Measurements from ENCODE around the gene GNG13. TPM values are rescaled to one million over a fixed set of nuclear protein-coding genes. Genes with fewer than 3 reads are reported as not detected.

The GNG13 gene
- total RNA-seq, 1 donor from 2014 or later: not detected

GRCh38 chr16:802914-803753 is 2.6 kb upstream of the GNG13 start:
- H3K27ac Mint-ChIP-seq (ENCODE audit: unreplicated experiment): no peak overlapping the region
- peaks cover 6% of the 10 kb centered on the region for H4K20me1 ChIP-seq (ENCODE audit: insufficient read depth, low read length)
- H3K4me3 Mint-ChIP-seq (ENCODE audit: unreplicated experiment): no peak overlapping the region
- H3K4me1 ChIP-seq (ENCODE audit: insufficient read depth, low read length): peaks cover 4% of the 10 kb centered on the region
- no peak for TF ChIP-seq EZH2 (IDR thresholded peaks at IDR 0.05; ENCODE audit: insufficient read depth, low read length)
- TF ChIP-seq, protein P1, sequence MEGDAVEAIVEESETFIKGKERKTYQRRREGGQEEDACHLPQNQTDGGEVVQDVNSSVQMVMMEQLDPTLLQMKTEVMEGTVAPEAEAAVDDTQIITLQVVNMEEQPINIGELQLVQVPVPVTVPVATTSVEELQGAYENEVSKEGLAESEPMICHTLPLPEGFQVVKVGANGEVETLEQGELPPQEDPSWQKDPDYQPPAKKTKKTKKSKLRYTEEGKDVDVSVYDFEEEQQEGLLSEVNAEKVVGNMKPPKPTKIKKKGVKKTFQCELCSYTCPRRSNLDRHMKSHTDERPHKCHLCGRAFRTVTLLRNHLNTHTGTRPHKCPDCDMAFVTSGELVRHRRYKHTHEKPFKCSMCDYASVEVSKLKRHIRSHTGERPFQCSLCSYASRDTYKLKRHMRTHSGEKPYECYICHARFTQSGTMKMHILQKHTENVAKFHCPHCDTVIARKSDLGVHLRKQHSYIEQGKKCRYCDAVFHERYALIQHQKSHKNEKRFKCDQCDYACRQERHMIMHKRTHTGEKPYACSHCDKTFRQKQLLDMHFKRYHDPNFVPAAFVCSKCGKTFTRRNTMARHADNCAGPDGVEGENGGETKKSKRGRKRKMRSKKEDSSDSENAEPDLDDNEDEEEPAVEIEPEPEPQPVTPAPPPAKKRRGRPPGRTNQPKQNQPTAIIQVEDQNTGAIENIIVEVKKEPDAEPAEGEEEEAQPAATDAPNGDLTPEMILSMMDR (IDR thresholded peaks at IDR 0.05; ENCODE audit: insufficient read depth, low read depth, low read length): no peak
- H3K36me3 ChIP-seq (ENCODE audit: insufficient read depth, low read length): no peaks in the 10 kb centered on the region
- no peak overlapping the region for H3K4me3 ChIP-seq (ENCODE audit: insufficient read depth, low read depth, low read length)
- peaks cover 19% of the 10 kb centered on the region for H3K27me3 ChIP-seq (ENCODE audit: insufficient read depth, low read length)
- no peaks in the 10 kb centered on the region for H3K4me1 Mint-ChIP-seq (ENCODE audit: low read depth, unreplicated experiment)
- no peaks in the 10 kb centered on the region for H3K9me3 ChIP-seq (ENCODE audit: insufficient read depth, low read depth, low read length)
- H3K27ac ChIP-seq (ENCODE audit: low read depth, low read length): no peak overlapping the region
- H3K4me2 ChIP-seq (ENCODE audit: low read length): no peak overlapping the region
- no peaks in the 10 kb centered on the region for H3K36me3 Mint-ChIP-seq (ENCODE audit: low read depth, unreplicated experiment)
- no peaks in the 10 kb centered on the region for H3K9me3 Mint-ChIP-seq (ENCODE audit: unreplicated experiment)
- no peak for FAIRE-seq
- no peaks in the 10 kb centered on the region for H3K79me2 ChIP-seq (ENCODE audit: insufficient read depth, low read length)
- H3K27me3 Mint-ChIP-seq (ENCODE audit: low read depth, unreplicated experiment): no peaks in the 10 kb centered on the region
- H3K9ac ChIP-seq (ENCODE audit: low read length): no peak overlapping the region
- H2AFZ ChIP-seq (ENCODE audit: low read depth, low read length): no peak overlapping the region
- no peak for DNase-seq (ENCODE audit: low read depth)

GRCh38 chr16:802461-802860 is 1.9 kb upstream of the GNG13 start:
- Histone ChIP-seq H3K27me3 (ENCODE audit: insufficient read depth, low read length) (peaks cover 19% of the 10 kb centered on the region), H3K9me3 (ENCODE audit: insufficient read depth, low read depth, low read length) (no peaks in the 10 kb centered on the region), H2AFZ (ENCODE audit: low read depth, low read length) (no peak overlapping the region), H3K27ac (ENCODE audit: low read depth, low read length) (no peak overlapping the region), H3K9ac (ENCODE audit: low read length) (no peak overlapping the region), H3K79me2 (ENCODE audit: insufficient read depth, low read length) (no peaks in the 10 kb centered on the region), H3K36me3 (ENCODE audit: insufficient read depth, low read length) (no peaks in the 10 kb centered on the region), H3K4me3 (ENCODE audit: insufficient read depth, low read depth, low read length) (no peak overlapping the region), H4K20me1 (ENCODE audit: insufficient read depth, low read length) (peaks cover 6% of the 10 kb centered on the region), H3K4me1 (ENCODE audit: insufficient read depth, low read length) (no peaks in the 10 kb centered on the region), H3K4me2 (ENCODE audit: low read length) (no peak overlapping the region)
- FAIRE-seq (no peak), DNase-seq (ENCODE audit: low read depth) (no peak)
- no peak for TF ChIP-seq EZH2 (IDR thresholded peaks at IDR 0.05; ENCODE audit: insufficient read depth, low read length)
- Mint-ChIP-seq H3K36me3 (ENCODE audit: low read depth, unreplicated experiment) (peaks cover 4% of the 10 kb centered on the region), H3K9me3 (ENCODE audit: unreplicated experiment) (no peaks in the 10 kb centered on the region), H3K27ac (ENCODE audit: unreplicated experiment) (no peak overlapping the region), H3K4me3 (ENCODE audit: unreplicated experiment) (no peak overlapping the region), H3K27me3 (ENCODE audit: low read depth, unreplicated experiment) (no peaks in the 10 kb centered on the region), H3K4me1 (ENCODE audit: low read depth, unreplicated experiment) (no peaks in the 10 kb centered on the region)

GRCh38 chr16:801584-802363 is 1.2 kb upstream of the GNG13 start:
- H3K4me1 ChIP-seq (ENCODE audit: insufficient read depth, low read length): no peaks in the 10 kb centered on the region
- H3K36me3 ChIP-seq (ENCODE audit: insufficient read depth, low read length): no peaks in the 10 kb centered on the region
- no peak overlapping the region for H3K9ac ChIP-seq (ENCODE audit: low read length)
- H3K27ac ChIP-seq (ENCODE audit: low read depth, low read length): no peak overlapping the region
- H3K9me3 ChIP-seq (ENCODE audit: insufficient read depth, low read depth, low read length): no peaks in the 10 kb centered on the region
- H3K79me2 ChIP-seq (ENCODE audit: insufficient read depth, low read length): no peaks in the 10 kb centered on the region
- H3K4me3 ChIP-seq (ENCODE audit: insufficient read depth, low read depth, low read length): no peak overlapping the region
- TF ChIP-seq EZH2 (IDR thresholded peaks at IDR 0.05; ENCODE audit: insufficient read depth, low read length): no peak
- TF ChIP-seq, protein P1 (IDR thresholded peaks at IDR 0.05; ENCODE audit: insufficient read depth, low read depth, low read length): no peak
- Mint-ChIP-seq H3K27ac (ENCODE audit: unreplicated experiment) (no peak overlapping the region), H3K9me3 (ENCODE audit: unreplicated experiment) (no peaks in the 10 kb centered on the region), H3K4me3 (ENCODE audit: unreplicated experiment) (no peak overlapping the region), H3K36me3 (ENCODE audit: low read depth, unreplicated experiment) (peaks cover 4% of the 10 kb centered on the region), H3K27me3 (ENCODE audit: low read depth, unreplicated experiment) (no peaks in the 10 kb centered on the region), H3K4me1 (ENCODE audit: low read depth, unreplicated experiment) (no peaks in the 10 kb centered on the region)
- H2AFZ ChIP-seq (ENCODE audit: low read depth, low read length): no peak overlapping the region
- no peak for FAIRE-seq
- no peak overlapping the region for H3K4me2 ChIP-seq (ENCODE audit: low read length)
- peaks cover 19% of the 10 kb centered on the region for H3K27me3 ChIP-seq (ENCODE audit: insufficient read depth, low read length)
- peaks cover 6% of the 10 kb centered on the region for H4K20me1 ChIP-seq (ENCODE audit: insufficient read depth, low read length)
- no peak for DNase-seq (ENCODE audit: low read depth)

Measured in astrocyte (in vitro differentiated cells and primary cell).